UCSD-AML1 (cell line): ENCODE measurements around the gene COG2.
"Not testable (repeated sequence)": the region's sequence is repeated elsewhere in the genome, so short reads cannot be mapped to it uniquely, and the experiment has no call there.

Experiments
- DNase-seq: peaks from one replicate; lab custom pipeline; 2025; ENCODE audit not compliant: unreplicated experiment; lab: John Stamatoyannopoulos, UW

The COG2 gene

DNA sequence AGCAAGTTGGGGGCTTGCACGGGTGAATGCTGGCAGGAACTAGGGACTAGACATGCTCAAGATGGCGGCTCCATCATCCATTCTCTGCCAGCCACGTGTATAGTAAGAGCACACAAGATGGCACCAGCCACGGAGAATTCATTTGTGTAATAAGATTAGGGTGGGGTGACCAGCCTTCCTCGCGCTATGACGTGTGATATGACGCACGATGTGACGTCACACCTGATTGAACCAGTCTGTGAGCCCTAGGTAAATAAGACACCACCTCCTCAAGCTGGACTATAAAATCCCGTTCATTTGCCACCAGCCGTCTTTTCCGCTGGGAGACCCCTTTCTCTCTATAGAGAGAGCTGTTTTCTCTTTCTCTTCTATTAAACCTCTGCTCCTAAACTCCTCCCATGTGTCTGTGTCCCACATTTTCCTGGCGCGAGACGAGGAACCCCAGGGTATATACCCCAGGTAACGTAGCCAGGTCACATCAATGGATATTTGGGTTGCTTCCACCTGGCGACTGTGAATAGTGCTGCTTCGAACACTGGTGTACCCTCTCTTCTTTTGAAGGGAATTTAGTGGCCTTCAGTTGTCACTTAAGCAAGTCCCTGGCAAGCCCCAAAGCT is 18.1 kb upstream of the COG2 start:
- DNase-seq = no peak

DNA sequence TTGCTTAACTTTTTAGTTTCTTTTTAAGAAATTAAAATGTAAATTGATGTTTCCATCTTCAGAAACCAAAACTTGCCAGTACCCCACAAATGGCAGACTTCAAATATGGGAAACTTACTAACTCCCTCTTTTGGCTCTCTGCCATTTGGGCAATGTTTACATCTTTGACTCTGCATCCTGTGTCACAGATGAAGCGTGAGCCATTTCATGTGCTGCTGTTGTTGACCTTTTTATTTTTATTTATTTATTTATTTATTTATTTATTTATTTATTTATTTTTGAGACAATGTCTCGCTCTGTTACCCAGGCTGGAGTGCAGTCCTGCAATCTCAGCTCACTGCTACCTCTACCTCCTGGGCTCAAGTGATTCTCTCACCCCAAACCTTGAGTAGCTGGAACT is 16.0 kb upstream of the COG2 start:
- no peak for DNase-seq

DNA sequence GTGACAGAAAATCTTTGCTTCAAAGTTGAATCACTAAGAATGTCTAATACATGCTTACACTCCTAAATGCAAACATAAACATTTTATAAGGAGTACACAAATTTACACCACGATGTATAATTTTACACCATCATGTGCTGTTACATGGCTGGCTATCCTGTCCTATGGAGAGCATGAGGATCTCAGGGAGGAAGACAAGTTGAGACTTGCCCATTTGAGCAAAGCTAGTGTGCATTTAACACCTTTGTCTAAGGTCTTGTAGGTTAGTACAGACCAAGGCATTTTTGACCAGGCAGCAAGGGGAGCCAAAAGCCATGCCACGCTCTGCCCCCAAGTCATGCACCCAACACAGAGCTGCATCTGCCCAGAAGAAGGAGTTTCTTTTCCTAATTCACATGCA is 14.5 kb upstream of the COG2 start:
- no peak for DNase-seq

DNA sequence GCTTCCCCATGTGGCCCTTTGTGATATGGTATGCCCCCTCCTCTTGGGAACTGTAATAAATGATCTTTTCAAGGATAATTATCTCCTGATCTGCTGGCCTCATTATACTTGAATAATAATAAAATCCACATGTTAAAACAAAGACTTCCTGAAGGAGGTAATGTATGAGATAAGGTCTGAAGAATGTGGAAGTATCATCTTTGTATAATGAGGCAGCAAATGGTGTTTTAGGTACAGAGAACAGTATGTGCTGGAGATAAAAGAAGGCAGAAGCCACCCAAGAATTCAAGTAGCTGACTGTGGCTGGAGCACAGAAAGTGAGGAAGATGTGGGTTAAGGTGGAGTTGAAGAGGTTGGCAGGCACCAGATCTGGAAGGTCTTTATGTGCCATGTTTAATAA is 12.8 kb upstream of the COG2 start:
- no peak for DNase-seq

GRCh38 chr1:230631477-230631876 is 10.8 kb upstream of the COG2 start:
- DNase-seq = no peak

DNA sequence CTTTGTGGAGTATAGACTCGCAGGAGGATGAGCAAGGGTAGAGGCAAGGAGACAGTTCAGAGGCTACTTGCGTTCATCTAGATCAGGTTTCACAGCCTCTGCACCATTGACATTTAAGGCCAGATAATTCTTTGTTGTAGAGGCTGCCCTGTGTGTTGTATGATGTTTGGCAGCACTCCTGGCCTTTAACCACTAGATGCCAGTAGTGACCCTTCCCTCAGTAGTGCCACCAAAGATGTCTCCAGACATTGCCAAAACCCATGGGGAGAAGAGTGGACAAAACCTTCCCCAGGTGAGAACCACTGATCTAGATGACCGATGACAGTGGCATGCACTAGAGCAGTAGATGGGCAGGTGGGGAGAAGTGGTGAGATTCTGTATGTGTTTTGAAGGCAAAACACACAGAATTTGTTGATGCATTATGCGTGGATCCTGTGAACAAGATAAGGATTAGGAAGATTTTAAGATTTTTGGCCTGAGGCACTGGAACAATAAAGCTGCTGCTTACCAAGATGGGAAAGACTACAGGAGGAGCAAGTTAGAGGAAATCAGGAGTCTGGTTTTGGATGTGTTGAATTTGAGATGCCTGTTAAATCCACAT is 9.9 kb upstream of the COG2 start:
- peak; percentile 21 for DNase-seq

DNA sequence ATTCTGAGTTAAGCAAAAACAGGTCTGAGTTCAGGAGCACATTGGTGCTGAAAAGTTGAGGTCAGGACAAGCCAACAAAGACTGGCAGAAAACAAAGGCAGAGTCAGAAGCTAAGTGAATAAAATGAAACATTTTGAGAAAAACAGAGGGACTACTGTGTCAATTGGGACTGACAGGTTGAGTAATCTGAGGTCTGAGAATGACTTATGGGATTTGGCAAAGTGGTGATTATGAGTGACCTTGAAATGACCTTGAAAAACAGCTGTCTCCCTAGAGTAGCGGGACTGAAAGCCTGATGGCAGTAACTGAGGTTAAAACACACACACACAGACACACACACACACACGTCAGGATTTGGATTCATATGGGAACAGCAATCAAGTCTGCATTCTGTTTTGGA is 8.8 kb upstream of the COG2 start:
- no peak for DNase-seq

- no peak for DNase-seq
Observed at GRCh38 chr1:230634384-230634783, 7.9 kb upstream of the COG2 start.

DNA sequence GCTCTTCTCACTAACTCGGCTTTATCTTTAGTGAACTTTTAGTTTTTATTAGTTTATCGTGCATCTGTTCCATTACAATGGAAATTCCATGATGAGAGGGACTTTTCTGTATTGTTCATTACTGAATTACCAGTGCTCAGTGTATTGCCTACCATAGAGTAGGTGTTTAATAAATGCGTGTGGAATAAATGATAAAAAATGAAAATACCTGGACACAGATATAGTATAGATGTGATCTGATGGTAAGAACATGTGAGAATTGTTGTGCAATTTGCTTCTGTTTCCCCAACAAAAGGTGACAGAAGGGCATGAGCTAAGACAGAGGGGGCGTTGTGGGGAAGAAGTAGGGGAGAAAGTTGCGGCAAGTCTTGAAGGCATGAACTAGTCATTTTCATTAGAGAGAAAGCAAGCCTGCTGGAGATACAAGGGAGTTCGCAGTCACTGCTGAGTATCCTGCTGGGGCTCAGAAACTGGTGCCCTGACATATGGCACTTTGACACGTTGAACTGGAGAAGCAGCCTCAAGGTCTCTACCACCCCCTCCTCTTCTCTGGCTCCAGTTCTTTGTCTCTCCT is 5.6 kb upstream of the COG2 start:
- DNase-seq = no peak

- DNase-seq = no peak
Observed at GRCh38 chr1:230639714-230640209, 2.5 kb upstream of the COG2 start.

DNA sequence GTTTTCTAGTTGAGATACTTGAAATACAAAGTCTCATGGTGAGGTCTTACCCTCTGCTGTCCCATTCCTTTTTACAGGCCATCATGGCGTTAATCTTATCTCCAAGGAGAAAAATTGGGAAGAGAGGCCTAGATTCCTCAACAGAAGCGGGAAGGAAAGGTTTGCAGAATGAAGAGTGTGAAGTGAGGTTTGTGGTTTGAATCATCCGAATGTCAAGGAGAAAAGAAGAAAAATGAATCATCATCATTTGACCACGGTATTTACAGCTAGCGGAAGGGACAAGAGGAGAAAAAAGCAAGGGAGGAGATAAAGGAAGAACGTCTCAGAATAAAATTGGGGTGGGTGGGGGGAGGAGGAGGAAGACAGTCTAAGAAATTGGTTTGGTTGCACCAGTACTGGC is 935 bp upstream of the COG2 start:
- no peak for DNase-seq

DNA sequence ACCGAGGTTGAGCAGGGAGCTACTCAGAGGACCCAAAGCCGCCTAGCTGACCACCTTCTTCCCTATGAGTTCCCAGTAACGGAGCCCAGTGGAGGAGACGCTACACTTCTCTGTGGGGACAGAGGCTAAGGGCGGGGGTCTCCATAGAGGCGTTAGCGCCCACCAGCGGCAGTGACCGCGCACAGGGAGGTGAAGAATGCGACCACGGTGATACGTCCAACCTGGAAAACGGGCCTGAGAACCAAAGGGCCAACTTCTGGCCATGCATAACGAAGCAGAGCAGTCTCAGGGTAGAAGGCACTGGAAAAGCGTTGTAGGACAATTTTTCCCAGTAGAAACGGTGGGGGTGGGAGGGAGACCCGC is 400 bp upstream of the COG2 start:
- no peak for DNase-seq

- no peak for DNase-seq
Observed at GRCh38 chr1:230643908-230644307, 1.6 kb downstream of the COG2 start.

- DNase-seq = no peak
Observed at GRCh38 chr1:230646710-230647302, 4.5 kb downstream of the COG2 start.

DNA sequence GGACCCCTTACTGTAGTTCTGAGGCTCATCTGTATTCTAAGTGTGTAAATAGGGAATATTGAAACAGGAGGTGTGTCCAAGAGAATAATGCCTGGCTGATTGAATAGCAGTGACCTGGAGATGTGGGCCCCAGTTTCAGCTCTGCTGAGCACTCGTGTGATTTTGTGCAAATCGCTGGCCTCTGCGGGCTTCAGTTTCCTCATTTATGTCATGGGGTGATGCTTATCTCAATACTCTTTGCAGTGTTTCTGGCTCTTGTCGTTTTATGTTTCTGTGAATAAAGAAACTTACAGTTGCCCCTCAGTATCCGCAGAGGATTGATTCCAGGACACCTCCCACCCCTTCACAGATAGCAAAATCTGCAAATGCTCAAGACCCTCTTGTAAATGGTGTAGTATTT is 5.0 kb downstream of the COG2 start:
- DNase-seq = no peak

DNA sequence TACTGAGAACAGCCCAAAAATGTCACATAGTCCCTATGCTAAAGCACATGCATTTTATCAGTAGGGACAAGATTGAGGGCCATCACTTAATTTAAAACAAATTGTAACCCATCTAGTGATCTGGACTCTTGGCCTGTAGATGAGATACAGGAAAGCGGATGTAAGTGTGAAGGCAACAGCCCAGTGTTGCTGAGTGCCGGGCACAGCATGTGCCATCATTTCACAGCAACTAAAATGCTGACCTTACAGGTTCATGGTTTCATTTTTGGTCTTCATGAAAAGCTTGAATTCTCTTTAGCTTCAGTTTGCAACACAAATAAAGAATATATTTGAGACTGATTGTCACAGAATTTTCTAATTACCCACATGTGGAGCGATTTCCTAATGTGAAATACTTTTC is 5.8 kb downstream of the COG2 start:
- DNase-seq = no peak

DNA sequence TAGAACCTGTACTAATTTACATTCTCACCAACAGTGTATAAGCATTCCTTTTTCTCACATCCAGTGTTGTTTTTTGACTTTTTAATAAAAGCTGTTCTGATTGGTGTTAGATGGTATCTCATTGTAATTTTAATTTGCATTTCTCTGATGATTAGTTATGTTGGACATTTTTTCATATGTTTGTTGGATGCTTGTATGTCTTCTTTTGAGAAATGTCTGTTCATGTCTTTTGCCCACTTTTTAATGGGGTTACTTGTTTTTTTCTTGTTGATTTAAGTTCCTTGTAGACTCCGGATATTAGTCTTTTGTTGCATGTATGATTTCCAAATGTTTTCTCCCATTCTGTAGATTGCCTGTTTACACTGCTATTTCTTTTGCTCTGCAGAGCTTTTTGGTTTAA is 8.0 kb downstream of the COG2 start:
- DNase-seq = no peak

DNA sequence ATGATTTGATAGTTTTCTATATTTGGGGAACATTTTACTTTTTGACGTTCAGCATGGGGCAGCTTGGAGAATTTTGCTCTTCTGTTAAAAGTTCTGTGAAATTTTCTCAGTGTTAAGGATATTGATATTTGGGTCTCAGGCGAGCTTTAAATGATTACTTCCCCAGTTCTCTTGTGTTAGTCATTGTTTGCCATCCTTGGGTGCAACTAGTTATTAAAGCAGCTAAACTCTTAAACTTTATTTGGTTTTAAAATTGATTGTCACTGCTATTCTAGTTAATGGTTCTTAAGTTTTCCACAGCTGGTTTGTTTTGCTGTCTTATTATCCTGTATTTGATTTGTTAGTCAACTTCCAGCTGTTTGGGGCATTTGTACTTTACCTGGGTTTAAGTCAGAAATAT is 9.0 kb downstream of the COG2 start:
- no peak for DNase-seq

DNA sequence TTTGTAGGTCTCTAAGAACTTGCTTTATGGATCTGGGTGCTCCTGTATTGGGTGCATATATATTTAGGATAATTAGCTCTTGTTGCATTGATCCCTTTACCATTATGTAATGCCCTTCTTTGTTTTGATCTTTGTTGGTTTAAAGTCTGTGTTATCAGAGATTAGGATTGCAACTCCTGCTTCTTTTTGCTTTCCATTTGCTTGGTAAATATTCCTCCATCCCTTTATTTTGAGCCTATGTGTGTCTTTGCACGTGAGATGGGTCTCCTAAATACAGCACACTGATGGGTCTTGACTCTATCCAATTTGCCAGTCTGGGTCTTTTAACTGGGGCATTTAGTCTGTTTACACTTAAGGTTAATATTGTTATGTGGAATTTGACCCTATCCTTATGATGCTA is 14.4 kb downstream of the COG2 start:
- DNase-seq = not testable (repeated sequence)

- not testable (repeated sequence) for DNase-seq
Observed at GRCh38 chr1:230658103-230658502, 15.8 kb downstream of the COG2 start.

GRCh38 chr1:230658691-230659090 is 16.4 kb downstream of the COG2 start:
- no peak for DNase-seq

GRCh38 chr1:230661976-230662375 is 19.7 kb downstream of the COG2 start:
- no peak for DNase-seq
